Thoracic aorta (tissue), 2 donors: ENCODE data around the gene C15orf39. TPM values are rescaled to one million over a fixed set of nuclear protein-coding genes. Genes with fewer than 3 reads are reported as not detected.

Experiments used
- ATAC-seq: fragments of 150-250 bp; one replicate; pipeline ENCODE4 v1.8.0; 2017; ENCODE audit warnings: low read depth; ENCODE audit not compliant: insufficient number of reproducible peaks, low FRiP score
- DNase-seq: peaks from one replicate; pipeline ENCODE4 v3.0.0-alpha.2; 2020; ENCODE audit warnings: low spot score
- H3K27ac ChIP-seq, 2 donors: fragments of 200-600 bp; sonication (generic); 1 replicate in 1 of 2; 2 replicates in 1 of 2; pipeline ENCODE4 v1.5.1; 2016; ENCODE audit warnings: mild to moderate bottlenecking in 2 of 2, moderate library complexity in 2 of 2
- H3K27me3 ChIP-seq: fragments of 200-600 bp; sonication (generic); replicated peaks from 2 replicates; pipeline ENCODE4 v1.6.0; 2016; ENCODE audit warnings: mild to moderate bottlenecking; ENCODE audit not compliant: insufficient read depth
- H3K36me3 ChIP-seq: fragments of 200-600 bp; sonication (generic); one replicate; pipeline ENCODE4 v1.5.1; 2016
- H3K4me1 ChIP-seq, 2 donors: fragments of 200-600 bp; sonication (generic); 1 replicate in 1 of 2; 2 replicates in 1 of 2; pipeline versions ENCODE4 v1.5.1 to v1.6.0; 2016; ENCODE audit warnings: low read depth in 2 of 2, mild to moderate bottlenecking in 1 of 2; ENCODE audit not compliant: control insufficient read depth in 1 of 2
- H3K4me3 ChIP-seq: fragments of 200-600 bp; sonication (generic); 2 replicates; pipeline ENCODE4 v1.5.1; 2016; ENCODE audit warnings: mild to moderate bottlenecking
- H3K9me3 ChIP-seq: fragments of 200-600 bp; sonication (generic); 2 replicates; pipeline ENCODE4 v1.5.1; 2016
- CTCF ChIP-seq: fragments of 200-600 bp; sonication (generic); IDR thresholded peaks from one replicate; pipeline ENCODE4 v1.5.1; 2019; ENCODE audit warnings: antibody characterized with exemption
- total RNA-seq, 2 donors: library from RNA; depleted of rRNA; stranded (reverse); fragments of >200 nt; gene quantifications; one replicate each; pipeline versions ENCODE4 v1.1.0 to v1.2.3, GENCODE V29; 2016

C15orf39 gene
- total RNA-seq, 2 donors from 2014 or later = 22.7 to 45.2 TPM

- H3K27ac ChIP-seq = no peak overlapping the region
- H3K4me1 ChIP-seq = peaks cover 9 to 45% of the 10 kb centered on the region in 2 donors
- no peak for TF ChIP-seq CTCF
- no peaks in the 10 kb centered on the region for H3K9me3 ChIP-seq
- no peaks in the 10 kb centered on the region for H3K27me3 ChIP-seq
- H3K4me3 ChIP-seq = no peak overlapping the region
- peaks cover 62% of the 10 kb centered on the region for H3K36me3 ChIP-seq
- DNase-seq (no peak), ATAC-seq (no peak)
These were observed 9.1 kb downstream of the C15orf39 start for GRCh38 chr15:75210811-75211230.

GRCh38 chr15:75211436-75212199, 9.9 kb downstream of the C15orf39 start:
- no peak for ATAC-seq
- H3K36me3 ChIP-seq = peaks cover 55% of the 10 kb centered on the region
- DNase-seq = no peak
- no peaks in the 10 kb centered on the region for H3K27me3 ChIP-seq
- no peak overlapping the region for H3K27ac ChIP-seq
- no peak for TF ChIP-seq CTCF
- no peak overlapping the region for H3K4me3 ChIP-seq
- H3K4me1 ChIP-seq = peaks cover 9 to 43% of the 10 kb centered on the region in 2 donors
- H3K9me3 ChIP-seq = no peaks in the 10 kb centered on the region

- Histone ChIP-seq H3K27me3 (no peaks in the 10 kb centered on the region), H3K4me1 (peaks cover 9 to 39% of the 10 kb centered on the region in 2 donors), H3K36me3 (peaks cover 55% of the 10 kb centered on the region), H3K4me3 (no peak overlapping the region), H3K9me3 (no peaks in the 10 kb centered on the region), H3K27ac (no peak overlapping the region)
- no peak for TF ChIP-seq CTCF
- ATAC-seq = no peak
- no peak for DNase-seq
These were observed 10.6 kb downstream of the C15orf39 start for GRCh38 chr15:75212200-75212858.

- peaks cover 5 to 29% of the 10 kb centered on the region in 2 donors for H3K4me1 ChIP-seq
- DNase-seq (no peak), ATAC-seq (no peak)
- peaks cover 45% of the 10 kb centered on the region for H3K36me3 ChIP-seq
- no peak overlapping the region for H3K4me3 ChIP-seq
- H3K9me3 ChIP-seq = no peaks in the 10 kb centered on the region
- TF ChIP-seq CTCF = no peak
- H3K27ac ChIP-seq = no peak overlapping the region
- no peaks in the 10 kb centered on the region for H3K27me3 ChIP-seq
These were observed 11.6 kb downstream of the C15orf39 start for GRCh38 chr15:75213212-75213767.

GRCh38 chr15:75213768-75214221, 12.1 kb downstream of the C15orf39 start:
- no peaks in the 10 kb centered on the region for H3K27me3 ChIP-seq
- H3K4me1 ChIP-seq = peaks cover 0 to 24% of the 10 kb centered on the region in 2 donors
- no peak for TF ChIP-seq CTCF
- no peak for ATAC-seq
- H3K27ac ChIP-seq = no peak overlapping the region
- no peak for DNase-seq
- H3K4me3 ChIP-seq = no peak overlapping the region
- H3K9me3 ChIP-seq = no peaks in the 10 kb centered on the region
- H3K36me3 ChIP-seq = peaks cover 42% of the 10 kb centered on the region
